Adrenal gland (tissue), 5 donors: ENCODE results near the gene ARMC9.

Experiments
- POLR2A ChIP-seq, 2 donors: fragments of 450-650 bp; IDR thresholded peaks; one replicate each; pipeline ENCODE4 v1.6.1; 2017; ENCODE audit warnings: antibody characterized with exemption in 2 of 2, mild to moderate bottlenecking in 2 of 2, moderate library complexity in 1 of 2
- TF ChIP-seq, protein P1 (sequence below), 6 experiments: fragments of 450-650 bp in 4 of 6; fragments of 200-600 bp in 2 of 6; sonication (generic) in 1 of 6; IDR thresholded peaks; 1 replicate in 5 of 6; 2 replicates in 1 of 6; pipeline versions ENCODE4 v1.5.1 to v1.8.0; 2016 to 2021; ENCODE audit warnings: antibody characterized with exemption in 6 of 6, mild to moderate bottlenecking in 2 of 6, moderate library complexity in 1 of 6
- donor health status: DM: no; HTN: no; CAD: no.

DNA sequence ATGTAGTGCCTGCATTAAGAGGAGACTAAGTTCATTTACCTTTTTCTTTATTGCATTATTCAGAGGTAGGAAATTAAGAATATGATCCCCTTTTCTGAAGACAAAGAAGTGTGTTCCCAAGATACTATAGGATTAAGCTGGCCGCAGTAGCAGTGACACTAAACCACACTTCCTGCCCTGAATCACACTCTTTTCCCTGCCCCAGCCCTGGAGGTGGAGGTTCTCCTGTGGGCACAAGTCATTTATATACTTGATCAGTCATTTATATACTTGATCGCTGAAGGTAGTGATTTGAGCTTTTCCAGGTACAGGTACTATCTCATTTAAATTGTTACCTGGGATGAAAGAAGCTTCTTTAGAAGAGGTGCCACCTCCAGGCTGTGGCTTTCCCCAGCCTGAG lies 78.6 kb downstream of the ARMC9 start:
- TF ChIP-seq, protein P1, sequence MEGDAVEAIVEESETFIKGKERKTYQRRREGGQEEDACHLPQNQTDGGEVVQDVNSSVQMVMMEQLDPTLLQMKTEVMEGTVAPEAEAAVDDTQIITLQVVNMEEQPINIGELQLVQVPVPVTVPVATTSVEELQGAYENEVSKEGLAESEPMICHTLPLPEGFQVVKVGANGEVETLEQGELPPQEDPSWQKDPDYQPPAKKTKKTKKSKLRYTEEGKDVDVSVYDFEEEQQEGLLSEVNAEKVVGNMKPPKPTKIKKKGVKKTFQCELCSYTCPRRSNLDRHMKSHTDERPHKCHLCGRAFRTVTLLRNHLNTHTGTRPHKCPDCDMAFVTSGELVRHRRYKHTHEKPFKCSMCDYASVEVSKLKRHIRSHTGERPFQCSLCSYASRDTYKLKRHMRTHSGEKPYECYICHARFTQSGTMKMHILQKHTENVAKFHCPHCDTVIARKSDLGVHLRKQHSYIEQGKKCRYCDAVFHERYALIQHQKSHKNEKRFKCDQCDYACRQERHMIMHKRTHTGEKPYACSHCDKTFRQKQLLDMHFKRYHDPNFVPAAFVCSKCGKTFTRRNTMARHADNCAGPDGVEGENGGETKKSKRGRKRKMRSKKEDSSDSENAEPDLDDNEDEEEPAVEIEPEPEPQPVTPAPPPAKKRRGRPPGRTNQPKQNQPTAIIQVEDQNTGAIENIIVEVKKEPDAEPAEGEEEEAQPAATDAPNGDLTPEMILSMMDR (IDR thresholded peaks at IDR 0.05), result no peak
- TF ChIP-seq POLR2A (IDR thresholded peaks at IDR 0.05), result no peak
